Measurements from ENCODE around the gene OR10G7.
A peak's percentile ranks its signal among the peaks of the same experiment; 100 is the strongest.

DNA sequence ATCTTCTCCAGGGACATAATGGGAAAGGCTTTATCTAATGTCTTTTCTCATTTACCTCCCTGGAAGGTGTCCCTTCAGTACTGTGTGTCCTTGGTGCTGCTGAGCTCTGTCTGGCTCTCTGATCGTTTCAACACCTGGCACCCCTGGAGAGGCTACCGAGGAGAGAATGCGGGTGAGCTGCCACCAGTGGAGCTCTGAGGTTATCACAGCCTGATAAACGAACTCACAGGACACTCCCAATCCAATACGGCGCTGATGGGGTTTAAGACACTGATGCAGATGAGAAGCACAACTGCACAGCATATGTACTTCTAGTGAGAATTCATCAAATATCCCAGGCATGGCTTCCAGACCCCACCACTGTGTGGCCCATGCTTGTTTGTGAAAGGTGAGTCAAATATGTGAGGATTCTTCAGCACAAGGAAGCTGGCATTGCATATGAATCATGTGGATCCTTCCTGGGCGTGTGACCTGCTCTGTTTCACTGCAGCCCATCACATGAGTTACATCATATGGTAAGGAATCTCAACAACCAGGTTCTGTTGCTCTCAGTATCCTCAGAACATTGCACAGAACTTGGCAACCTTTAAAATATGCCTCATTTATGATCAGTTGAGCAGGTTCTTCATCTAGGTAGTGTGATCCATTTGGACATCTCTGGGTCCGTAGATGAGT is 39.3 kb upstream of the OR10G7 start:
- no peak for TF ChIP-seq EZH2 (IDR thresholded peaks at IDR 0.05; ENCODE audit: low read length)
- TF ChIP-seq, protein P1, sequence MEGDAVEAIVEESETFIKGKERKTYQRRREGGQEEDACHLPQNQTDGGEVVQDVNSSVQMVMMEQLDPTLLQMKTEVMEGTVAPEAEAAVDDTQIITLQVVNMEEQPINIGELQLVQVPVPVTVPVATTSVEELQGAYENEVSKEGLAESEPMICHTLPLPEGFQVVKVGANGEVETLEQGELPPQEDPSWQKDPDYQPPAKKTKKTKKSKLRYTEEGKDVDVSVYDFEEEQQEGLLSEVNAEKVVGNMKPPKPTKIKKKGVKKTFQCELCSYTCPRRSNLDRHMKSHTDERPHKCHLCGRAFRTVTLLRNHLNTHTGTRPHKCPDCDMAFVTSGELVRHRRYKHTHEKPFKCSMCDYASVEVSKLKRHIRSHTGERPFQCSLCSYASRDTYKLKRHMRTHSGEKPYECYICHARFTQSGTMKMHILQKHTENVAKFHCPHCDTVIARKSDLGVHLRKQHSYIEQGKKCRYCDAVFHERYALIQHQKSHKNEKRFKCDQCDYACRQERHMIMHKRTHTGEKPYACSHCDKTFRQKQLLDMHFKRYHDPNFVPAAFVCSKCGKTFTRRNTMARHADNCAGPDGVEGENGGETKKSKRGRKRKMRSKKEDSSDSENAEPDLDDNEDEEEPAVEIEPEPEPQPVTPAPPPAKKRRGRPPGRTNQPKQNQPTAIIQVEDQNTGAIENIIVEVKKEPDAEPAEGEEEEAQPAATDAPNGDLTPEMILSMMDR (optimal IDR thresholded peaks at IDR 0.05 in 1 of 3, IDR thresholded peaks at IDR 0.05 in 1 of 3, conservative IDR thresholded peaks at IDR 0.05 in 1 of 3; ENCODE audit: extremely low read depth in 1 of 3, insufficient read depth in 2 of 3, low read length in 3 of 3): peak in 1 of 3 experiments; percentile 11
